Stimulated activated CD8-positive, alpha-beta memory T cell treated with anti-CD3 and anti-CD28 coated beads, Interleukin-15, amount 100 ng/mL, for 24 hours (primary cell): ENCODE data around the gene PEF1.

Source experiments
- DNase-seq: peaks from one replicate; pipeline ENCODE4 v3.0.0-alpha.2; 2020; ENCODE audit warnings: low read depth

PEF1 gene

GRCh38 chr1:31671147-31671546, 26.5 kb upstream of the PEF1 start:
- no peak for DNase-seq

- no peak for DNase-seq
Observed at GRCh38 chr1:31670593-31670964, 25.9 kb upstream of the PEF1 start.

GRCh38 chr1:31669786-31670592, 25.3 kb upstream of the PEF1 start:
- no peak for DNase-seq

GRCh38 chr1:31669433-31669785, 24.7 kb upstream of the PEF1 start:
- no peak for DNase-seq

GRCh38 chr1:31668303-31668883, 23.7 kb upstream of the PEF1 start:
- no peak for DNase-seq

- DNase-seq, result no peak
Observed at GRCh38 chr1:31667065-31667785, 22.5 kb upstream of the PEF1 start.

GRCh38 chr1:31666263-31666963, 21.7 kb upstream of the PEF1 start:
- no peak for DNase-seq

- no peak for DNase-seq
Observed at GRCh38 chr1:31665234-31665878, 20.7 kb upstream of the PEF1 start.

GRCh38 chr1:31664528-31664927, 19.9 kb upstream of the PEF1 start:
- DNase-seq, result no peak

GRCh38 chr1:31663622-31664452, 19.2 kb upstream of the PEF1 start:
- DNase-seq, result peak; percentile 50

- DNase-seq, result no peak
Observed at GRCh38 chr1:31662463-31662862, 17.8 kb upstream of the PEF1 start.

GRCh38 chr1:31661856-31662255, 17.2 kb upstream of the PEF1 start:
- DNase-seq, result no peak

- no peak for DNase-seq
Observed at GRCh38 chr1:31660871-31661455, 16.3 kb upstream of the PEF1 start.

GRCh38 chr1:31659889-31660288, 15.2 kb upstream of the PEF1 start:
- DNase-seq, result no peak

- no peak for DNase-seq
Observed at GRCh38 chr1:31658721-31659120, 14.0 kb upstream of the PEF1 start.

GRCh38 chr1:31657972-31658510, 13.4 kb upstream of the PEF1 start:
- no peak for DNase-seq

GRCh38 chr1:31657020-31657804, 12.5 kb upstream of the PEF1 start:
- DNase-seq, result no peak

- DNase-seq, result no peak
Observed at GRCh38 chr1:31655756-31656155, 11.1 kb upstream of the PEF1 start.

- no peak for DNase-seq
Observed at GRCh38 chr1:31655104-31655503, 10.4 kb upstream of the PEF1 start.

GRCh38 chr1:31654474-31654776, 9.7 kb upstream of the PEF1 start:
- no peak for DNase-seq
